ENCODE results near the gene GRM8. TPM values are rescaled to one million over a fixed set of nuclear protein-coding genes. Genes with fewer than 3 reads are reported as not detected.

Gene GRM8
- total and polyA plus RNA-seq, 2 donors from 2014 or later, result 3.2 TPM; not detected in 1

DNA sequence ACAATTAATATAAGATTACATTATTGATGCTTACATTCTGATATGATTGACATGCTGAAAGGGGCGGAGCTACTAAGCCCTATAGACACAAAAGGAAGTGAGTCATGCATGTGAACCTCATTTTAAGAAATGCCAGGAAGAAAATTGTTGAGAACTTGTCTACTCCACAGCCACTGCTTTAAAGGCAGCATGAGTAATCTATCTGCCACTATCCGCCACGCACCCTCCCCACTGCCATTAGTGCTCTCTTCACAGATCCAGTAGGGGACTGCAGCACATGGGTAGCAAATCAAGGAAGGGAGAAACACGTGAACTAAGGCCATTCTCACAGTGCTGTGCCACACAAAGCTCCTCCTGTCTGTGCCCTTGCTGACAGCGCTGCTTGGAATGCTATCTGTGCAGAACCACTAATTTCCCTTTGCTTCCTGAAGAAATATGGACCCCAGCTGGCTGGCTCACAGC, 524.8 kb downstream of the GRM8 start:
- no peak overlapping the region for H3K4me3 ChIP-seq (ENCODE audit: low read length in 3 of 3)
- no peak overlapping the region for H3K27ac ChIP-seq (ENCODE audit: low read depth in 2 of 2, low read length in 2 of 2)
- no peak overlapping the region for H3K9ac ChIP-seq (ENCODE audit: low read length in 3 of 3)
- H3K4me1 ChIP-seq (ENCODE audit: control insufficient read depth in 2 of 3, insufficient read depth in 2 of 3, low read depth in 1 of 3, low read length in 3 of 3), result no peaks in the 10 kb centered on the region
- intact Hi-C loops (cut with DNase I), result no loop called here
- H3K9me3 ChIP-seq (ENCODE audit: control insufficient read depth in 2 of 3, insufficient read depth in 1 of 3, low read length in 3 of 3), result no peaks in the 10 kb centered on the region
- TF ChIP-seq, protein P1, sequence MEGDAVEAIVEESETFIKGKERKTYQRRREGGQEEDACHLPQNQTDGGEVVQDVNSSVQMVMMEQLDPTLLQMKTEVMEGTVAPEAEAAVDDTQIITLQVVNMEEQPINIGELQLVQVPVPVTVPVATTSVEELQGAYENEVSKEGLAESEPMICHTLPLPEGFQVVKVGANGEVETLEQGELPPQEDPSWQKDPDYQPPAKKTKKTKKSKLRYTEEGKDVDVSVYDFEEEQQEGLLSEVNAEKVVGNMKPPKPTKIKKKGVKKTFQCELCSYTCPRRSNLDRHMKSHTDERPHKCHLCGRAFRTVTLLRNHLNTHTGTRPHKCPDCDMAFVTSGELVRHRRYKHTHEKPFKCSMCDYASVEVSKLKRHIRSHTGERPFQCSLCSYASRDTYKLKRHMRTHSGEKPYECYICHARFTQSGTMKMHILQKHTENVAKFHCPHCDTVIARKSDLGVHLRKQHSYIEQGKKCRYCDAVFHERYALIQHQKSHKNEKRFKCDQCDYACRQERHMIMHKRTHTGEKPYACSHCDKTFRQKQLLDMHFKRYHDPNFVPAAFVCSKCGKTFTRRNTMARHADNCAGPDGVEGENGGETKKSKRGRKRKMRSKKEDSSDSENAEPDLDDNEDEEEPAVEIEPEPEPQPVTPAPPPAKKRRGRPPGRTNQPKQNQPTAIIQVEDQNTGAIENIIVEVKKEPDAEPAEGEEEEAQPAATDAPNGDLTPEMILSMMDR (IDR thresholded peaks at IDR 0.05; ENCODE audit: borderline replicate concordance, extremely low read depth, insufficient read depth), result no peak
- no peak for DNase-seq
- FAIRE-seq, result no peak
- no peaks in the 10 kb centered on the region for H3K36me3 ChIP-seq (ENCODE audit: control insufficient read depth in 2 of 3, insufficient read depth in 3 of 3, low read length in 3 of 3)
- H3K27me3 ChIP-seq (ENCODE audit: control insufficient read depth, insufficient read depth, low read length), result no peaks in the 10 kb centered on the region

DNA sequence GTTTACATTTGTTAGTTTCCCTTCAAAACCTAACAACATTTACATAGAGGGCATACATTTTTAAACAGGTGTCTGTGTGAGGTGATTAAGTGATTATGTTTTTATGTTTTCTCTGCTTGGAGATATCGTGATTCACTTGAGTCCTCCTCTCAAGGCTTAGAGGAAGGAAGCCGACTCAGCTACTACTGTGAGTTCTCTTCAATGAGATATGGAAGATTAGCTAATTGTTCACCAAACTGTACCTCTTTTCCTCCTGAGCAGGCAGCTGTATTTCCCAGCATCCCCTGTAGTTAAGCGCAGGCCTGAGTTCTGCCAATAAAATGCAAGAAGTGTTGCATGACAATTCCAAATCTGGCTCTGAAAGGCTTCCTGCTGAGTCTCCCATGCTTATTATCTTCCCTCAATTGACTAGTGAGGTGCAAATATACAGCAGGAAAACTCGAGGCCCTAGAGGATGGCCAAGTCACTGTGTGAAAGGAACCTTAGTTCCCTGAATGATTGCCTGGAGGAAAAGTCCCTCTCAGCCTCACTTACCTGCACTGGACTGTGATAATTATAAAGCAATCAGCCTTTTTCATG, 528.7 kb downstream of the GRM8 start:
- H3K9ac ChIP-seq (ENCODE audit: low read length in 3 of 3), result no peak overlapping the region
- H3K27me3 ChIP-seq (ENCODE audit: control insufficient read depth, insufficient read depth, low read length), result no peaks in the 10 kb centered on the region
- H3K4me1 ChIP-seq (ENCODE audit: control insufficient read depth in 2 of 3, insufficient read depth in 2 of 3, low read depth in 1 of 3, low read length in 3 of 3), result no peaks in the 10 kb centered on the region
- TF ChIP-seq, protein P1 (IDR thresholded peaks at IDR 0.05; ENCODE audit: borderline replicate concordance, extremely low read depth, insufficient read depth), result no peak
- no peak overlapping the region for H3K27ac ChIP-seq (ENCODE audit: low read depth in 2 of 2, low read length in 2 of 2)
- intact Hi-C loops (cut with DNase I), result no loop called here
- no peaks in the 10 kb centered on the region for H3K9me3 ChIP-seq (ENCODE audit: control insufficient read depth in 2 of 3, insufficient read depth in 1 of 3, low read length in 3 of 3)
- FAIRE-seq (no peak), DNase-seq (no peak)
- H3K4me3 ChIP-seq (ENCODE audit: low read length in 3 of 3), result no peak overlapping the region
- H3K36me3 ChIP-seq (ENCODE audit: control insufficient read depth in 2 of 3, insufficient read depth in 3 of 3, low read length in 3 of 3), result no peaks in the 10 kb centered on the region

DNA sequence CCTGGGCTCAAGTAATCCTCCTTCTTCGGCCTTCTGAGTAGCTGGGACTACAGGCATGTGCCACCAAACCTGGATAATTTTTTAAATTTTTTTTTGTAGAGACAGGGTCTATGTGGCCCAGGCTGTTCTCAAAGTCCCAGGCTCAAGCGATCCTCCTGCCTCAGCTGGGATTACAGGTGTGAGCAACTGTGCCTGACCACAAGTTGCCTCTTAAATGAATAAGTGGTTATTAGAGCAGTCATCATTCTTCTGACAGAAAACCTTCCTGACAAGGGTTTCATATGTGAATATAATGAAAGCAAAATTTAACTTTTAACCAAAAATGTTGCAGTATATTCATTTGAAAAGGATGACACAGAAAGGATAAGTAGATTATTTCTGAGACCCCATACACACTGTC, 532.5 kb downstream of the GRM8 start:
- TF ChIP-seq, protein P1 (IDR thresholded peaks at IDR 0.05; ENCODE audit: borderline replicate concordance, extremely low read depth, insufficient read depth), result no peak

DNA sequence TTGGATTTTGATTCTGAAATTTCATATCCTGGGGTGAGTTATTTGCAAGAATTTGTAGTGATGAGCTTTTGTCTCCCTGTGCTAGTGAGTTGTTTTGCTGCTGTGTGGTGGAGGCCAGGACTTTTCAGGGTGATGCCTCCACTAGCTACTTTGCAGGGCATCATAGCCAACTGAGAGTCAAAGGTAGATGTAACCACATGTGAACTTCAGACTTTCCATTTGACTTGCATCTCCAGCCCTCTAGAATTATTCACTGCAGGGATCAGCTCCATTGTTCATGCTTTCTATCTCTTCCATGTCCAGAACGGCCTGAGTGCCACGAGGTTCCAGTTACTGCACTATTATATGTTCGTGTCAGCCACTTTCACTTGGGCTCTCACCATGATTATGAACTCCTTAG, 534.3 kb downstream of the GRM8 start:
- no peak overlapping the region for H3K9ac ChIP-seq (ENCODE audit: low read length in 3 of 3)
- H3K27me3 ChIP-seq (ENCODE audit: control insufficient read depth, insufficient read depth, low read length), result no peaks in the 10 kb centered on the region
- H3K36me3 ChIP-seq (ENCODE audit: control insufficient read depth in 2 of 3, insufficient read depth in 3 of 3, low read length in 3 of 3), result no peaks in the 10 kb centered on the region
- FAIRE-seq (no peak), DNase-seq (no peak)
- no peak overlapping the region for H3K4me3 ChIP-seq (ENCODE audit: low read length in 3 of 3)
- no peak overlapping the region for H3K27ac ChIP-seq (ENCODE audit: low read depth in 2 of 2, low read length in 2 of 2)
- no peaks in the 10 kb centered on the region for H3K4me1 ChIP-seq (ENCODE audit: control insufficient read depth in 2 of 3, insufficient read depth in 2 of 3, low read depth in 1 of 3, low read length in 3 of 3)
- TF ChIP-seq, protein P1 (IDR thresholded peaks at IDR 0.05; ENCODE audit: borderline replicate concordance, extremely low read depth, insufficient read depth), result no peak
- no peaks in the 10 kb centered on the region for H3K9me3 ChIP-seq (ENCODE audit: control insufficient read depth in 2 of 3, insufficient read depth in 1 of 3, low read length in 3 of 3)
- intact Hi-C loops (cut with DNase I), result no loop called here

More for the DNA sequence above, 532.5 kb downstream of the GRM8 start:
- Histone ChIP-seq H3K9me3 (ENCODE audit: control insufficient read depth in 2 of 3, insufficient read depth in 1 of 3, low read length in 3 of 3) (no peaks in the 10 kb centered on the region), H3K4me3 (ENCODE audit: low read length in 3 of 3) (no peak overlapping the region), H3K9ac (ENCODE audit: low read length in 3 of 3) (no peak overlapping the region), H3K27ac (ENCODE audit: low read depth in 2 of 2, low read length in 2 of 2) (no peak overlapping the region), H3K36me3 (ENCODE audit: control insufficient read depth in 2 of 3, insufficient read depth in 3 of 3, low read length in 3 of 3) (no peaks in the 10 kb centered on the region), H3K27me3 (ENCODE audit: control insufficient read depth, insufficient read depth, low read length) (no peaks in the 10 kb centered on the region), H3K4me1 (ENCODE audit: control insufficient read depth in 2 of 3, insufficient read depth in 2 of 3, low read depth in 1 of 3, low read length in 3 of 3) (no peaks in the 10 kb centered on the region)
- DNase-seq (no peak), FAIRE-seq (no peak)
- intact Hi-C loops (cut with DNase I), result no loop called here

Data from kidney (tissue), 14 donors.